HG03558 (cell line): ENCODE results near the gene CDC37.

Experiments
- ATAC-seq: cut with Tn5 transposase; IDR thresholded peaks from one replicate; pipeline ENCODE4 v1.9.1; 2021; ENCODE audit warnings: moderate number of reproducible peaks; ENCODE audit not compliant: unreplicated experiment; ENCODE audit errors: extremely low read depth

Gene CDC37

GRCh38 chr19:10403137-10404021 lies at the start of gene CDC37:
CDC37 (minus strand) TSS chr19:10403542; CDS start chr19:10403479, 63 bp downstream.
- peak; percentile 40 for ATAC-seq

DNA sequence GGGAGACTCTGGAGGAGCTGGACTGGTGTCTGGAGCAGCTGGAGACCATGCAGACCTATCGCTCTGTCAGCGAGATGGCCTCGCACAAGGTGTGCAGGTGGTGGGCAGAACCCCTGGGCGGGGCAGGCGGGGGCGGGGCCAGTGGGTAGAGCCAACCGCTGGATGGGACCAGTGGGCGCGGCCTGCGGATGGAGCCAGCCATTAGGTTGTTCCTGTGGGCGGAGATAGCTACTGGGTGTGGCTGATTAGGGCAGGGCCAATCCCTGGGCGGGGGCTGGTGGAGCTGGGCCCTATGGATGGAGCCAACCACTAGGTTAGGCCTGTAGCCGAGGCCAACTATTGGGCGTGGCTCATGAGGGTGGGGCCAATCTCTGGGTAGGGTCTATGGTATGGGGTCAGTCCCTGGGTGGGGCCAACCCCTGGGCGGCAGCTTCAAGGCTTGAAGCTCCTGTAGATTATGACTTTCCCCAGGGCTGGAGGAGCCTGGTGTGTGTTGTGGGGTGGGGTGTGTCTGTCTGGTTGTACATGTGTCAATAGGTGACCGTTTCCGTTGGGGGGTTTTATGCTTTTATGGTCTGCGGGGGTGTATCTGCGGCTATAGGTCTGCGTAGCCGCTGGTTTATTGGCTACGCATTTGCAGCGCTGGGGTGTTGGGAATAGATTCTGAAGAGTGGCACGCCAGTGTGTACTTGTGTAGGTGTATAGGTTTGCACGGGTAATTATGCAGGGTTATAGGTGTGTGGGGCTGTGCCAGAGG lies 47.7 kb upstream of the CDC37 start:
- ATAC-seq: no peak

- ATAC-seq: no peak
Measured at GRCh38 chr19:10450191-10450852, 47.0 kb upstream of the CDC37 start.

DNA sequence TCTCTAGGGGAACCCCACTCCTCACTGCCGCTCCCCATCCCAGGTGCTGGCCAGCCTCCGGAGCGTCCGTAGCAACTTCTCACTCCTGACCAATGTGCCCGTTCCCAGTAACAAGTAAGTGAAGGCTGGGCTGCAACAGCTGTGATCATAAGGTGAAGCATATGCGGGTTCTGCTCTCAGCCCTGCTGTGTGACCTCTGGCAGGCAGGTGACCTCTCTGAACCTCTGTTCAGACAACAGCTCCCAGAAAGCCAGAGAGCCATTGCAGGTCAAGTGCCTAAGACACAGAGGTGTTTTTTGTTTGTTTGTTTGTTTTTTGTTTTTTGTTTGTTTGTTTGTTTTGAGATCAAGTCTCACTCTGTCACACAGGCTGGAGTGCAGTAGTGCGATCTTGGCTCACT lies 45.7 kb upstream of the CDC37 start:
- ATAC-seq: no peak

GRCh38 chr19:10442698-10443097 lies 39.4 kb upstream of the CDC37 start:
- ATAC-seq: no peak

DNA sequence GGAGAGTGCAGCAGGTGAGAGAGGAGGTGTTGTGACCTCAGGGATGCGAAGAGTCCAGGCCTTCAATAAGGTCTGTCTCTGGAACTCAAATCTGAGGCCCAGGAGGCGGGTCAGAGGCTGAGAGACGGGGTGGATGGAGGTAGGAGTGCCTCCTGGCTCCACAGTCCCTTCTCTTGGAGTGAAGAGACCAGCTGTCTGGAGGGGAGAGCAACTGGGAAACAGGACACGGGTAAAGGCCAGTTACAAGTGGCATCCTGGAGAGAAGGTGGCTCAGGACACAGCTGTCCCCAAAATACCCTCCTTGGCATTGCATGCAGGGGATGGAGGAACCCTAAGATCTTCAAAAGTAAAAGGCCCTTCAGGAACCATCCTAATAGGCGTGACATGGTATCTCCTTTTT lies 36.2 kb upstream of the CDC37 start:
- ATAC-seq: no peak

DNA sequence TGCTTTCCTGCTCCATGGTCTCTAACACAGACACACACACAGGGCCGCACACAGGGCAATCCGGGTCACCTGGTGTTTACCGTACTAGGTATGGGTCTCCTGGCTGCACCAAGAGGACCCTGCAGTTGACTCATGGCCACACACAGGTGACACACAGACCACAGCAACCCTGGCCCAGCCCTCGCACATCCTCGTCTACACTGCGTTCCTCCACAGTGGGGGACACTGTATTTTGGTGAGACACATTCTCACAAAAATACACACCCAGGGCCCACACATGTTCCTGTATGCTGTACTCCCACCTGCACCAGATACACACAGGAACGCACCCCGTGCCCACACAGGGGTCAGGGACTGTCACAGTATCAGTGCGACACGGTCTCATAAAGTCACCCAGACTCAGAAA lies 29.8 kb upstream of the CDC37 start:
- no peak for ATAC-seq

DNA sequence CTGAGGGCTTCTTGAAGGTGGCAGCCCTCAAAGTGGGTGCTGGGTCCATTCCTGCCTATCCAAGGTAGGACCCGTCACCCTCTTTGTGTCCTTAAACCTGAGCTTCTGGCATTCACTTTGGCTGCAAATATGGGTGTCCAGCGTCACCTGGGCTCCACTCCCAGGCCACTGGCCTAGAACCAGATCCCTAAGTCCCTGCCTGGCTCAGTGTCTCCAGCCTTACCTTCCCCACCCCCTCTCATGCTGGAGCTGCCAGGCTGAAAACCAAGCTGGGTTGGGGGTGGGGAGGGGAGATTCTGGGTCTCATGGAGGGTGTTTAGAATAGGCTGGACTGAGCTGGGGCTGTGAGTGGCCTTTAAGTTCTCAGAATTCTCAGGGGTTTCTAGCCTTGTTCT lies 29.4 kb upstream of the CDC37 start:
- ATAC-seq: no peak

GRCh38 chr19:10431943-10432735 lies 28.8 kb upstream of the CDC37 start:
- ATAC-seq: no peak

GRCh38 chr19:10431254-10431942 lies 28.1 kb upstream of the CDC37 start:
- ATAC-seq: no peak

DNA sequence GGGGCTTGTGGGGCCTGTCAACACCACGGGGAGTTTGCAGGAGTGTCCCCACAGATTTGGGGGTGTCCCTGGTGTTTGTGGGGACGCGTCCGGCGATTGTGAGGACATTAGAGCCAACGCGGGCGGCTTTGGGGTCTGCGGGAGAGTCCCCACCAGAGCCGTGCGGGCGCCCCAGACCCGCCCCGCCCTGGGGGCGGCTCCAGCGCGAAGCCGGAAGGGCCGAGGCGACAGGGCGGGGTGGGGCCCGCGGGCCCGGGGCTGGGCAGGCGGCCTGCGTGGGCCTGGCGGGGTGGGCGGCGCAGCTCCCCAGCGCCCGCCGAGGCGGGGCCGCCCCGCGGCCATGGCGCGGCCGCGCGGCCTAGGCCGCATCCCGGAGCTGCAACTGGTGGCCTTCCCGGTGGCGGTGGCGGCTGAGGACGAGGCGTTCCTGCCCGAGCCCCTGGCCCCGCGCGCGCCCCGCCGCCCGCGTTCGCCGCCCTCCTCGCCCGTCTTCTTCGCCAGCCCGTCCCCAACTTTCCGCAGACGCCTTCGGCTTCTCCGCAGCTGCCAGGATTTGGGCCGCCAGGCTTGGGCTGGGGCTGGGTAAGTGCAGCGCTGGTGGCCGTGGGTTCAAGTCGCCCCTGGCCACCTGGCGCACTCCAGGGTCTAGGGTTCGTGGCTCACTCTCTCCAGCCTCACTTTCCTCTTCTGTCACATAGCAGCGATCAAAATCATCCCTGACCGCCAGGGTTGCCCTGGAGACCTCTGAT lies 27.3 kb upstream of the CDC37 start:
- ATAC-seq: no peak

- ATAC-seq: no peak
Measured at GRCh38 chr19:10428996-10429381, 25.6 kb upstream of the CDC37 start.

GRCh38 chr19:10427169-10427568 lies 23.8 kb upstream of the CDC37 start:
- no peak for ATAC-seq

GRCh38 chr19:10424011-10424637 lies 20.8 kb upstream of the CDC37 start:
- ATAC-seq: no peak

DNA sequence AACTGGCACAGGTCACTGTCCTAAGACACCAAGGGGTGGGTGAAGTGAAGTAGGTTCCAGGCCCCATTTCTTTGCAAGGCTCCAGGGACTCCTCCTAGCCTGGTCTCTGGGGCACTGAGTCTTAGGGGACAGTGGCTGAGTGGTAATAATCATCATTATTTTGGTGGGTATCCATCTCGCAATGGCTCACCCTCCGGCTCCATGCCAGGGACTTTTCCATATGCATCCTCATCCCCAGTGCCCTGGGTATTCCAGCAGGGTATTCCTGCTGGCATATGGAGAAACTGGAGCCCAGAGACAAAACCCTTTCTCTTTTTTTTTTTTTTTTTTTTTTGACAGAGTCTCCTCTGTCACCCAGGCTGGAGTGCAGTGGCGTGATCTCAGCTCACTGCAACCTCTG lies 19.5 kb upstream of the CDC37 start:
- no peak for ATAC-seq

DNA sequence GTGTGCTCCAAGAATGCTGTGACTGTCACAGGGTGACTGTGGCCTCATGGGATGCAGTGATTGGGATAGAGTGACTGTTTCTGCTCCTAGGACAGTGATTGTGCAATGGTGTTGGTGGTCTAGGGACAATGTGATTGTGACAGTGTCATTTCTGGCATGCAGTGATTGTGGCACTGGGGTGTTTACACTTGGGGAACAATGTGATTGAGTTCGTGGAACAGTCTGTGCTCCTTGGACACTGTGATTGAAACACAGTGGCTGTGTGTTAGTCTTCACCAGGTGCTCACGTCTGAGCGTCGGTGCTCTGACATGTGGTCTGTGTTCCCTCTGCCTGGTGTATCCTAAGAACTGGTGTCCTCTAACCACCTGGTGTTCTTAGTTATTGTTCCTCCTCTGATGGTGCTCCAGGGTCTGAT lies 18.7 kb upstream of the CDC37 start:
- no peak for ATAC-seq

DNA sequence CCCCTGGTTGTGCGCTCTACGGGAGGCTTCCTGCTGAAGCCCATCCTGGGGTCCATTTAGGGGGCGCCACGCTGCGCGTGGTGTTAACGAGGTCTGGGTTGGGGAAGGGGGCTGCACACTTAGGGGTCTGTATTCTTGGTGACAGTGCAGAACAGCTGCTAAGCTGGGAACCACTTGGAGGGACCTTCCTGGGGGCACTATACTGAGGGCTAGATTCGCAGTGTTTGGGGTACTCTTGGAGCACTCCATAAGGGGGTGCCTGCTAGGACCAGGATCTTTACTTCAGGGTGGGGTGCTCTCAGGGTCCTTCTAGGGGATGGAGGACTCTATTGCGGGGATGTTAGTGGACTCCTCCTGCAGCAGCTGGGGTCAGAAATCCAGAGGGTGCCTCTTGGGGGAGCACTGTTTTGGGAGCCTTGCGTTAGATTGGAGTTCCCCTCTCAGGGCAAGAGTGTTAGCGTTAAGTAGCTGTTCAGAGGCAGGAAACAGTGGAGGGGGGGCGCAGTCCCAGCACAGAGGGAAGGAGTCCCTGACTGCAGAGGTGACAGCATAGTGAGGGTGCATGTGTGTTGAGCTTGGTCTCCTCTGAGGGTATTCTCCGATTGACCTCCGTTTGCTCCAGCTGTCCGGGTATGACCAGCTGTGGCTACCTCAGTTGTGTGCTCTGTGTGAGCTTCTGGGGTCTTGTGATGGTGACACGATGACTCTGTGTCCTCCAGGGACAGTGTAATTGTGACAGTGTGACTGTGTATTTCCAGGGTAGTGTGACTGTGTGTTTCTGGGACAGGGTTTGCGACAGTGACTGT lies 18.1 kb upstream of the CDC37 start:
- no peak for ATAC-seq
